HepG2 (cell line): Measurements from ENCODE around the gene RAB20. TPM values are rescaled to one million over a fixed set of nuclear protein-coding genes. Genes with fewer than 3 reads are reported as not detected.

Experiments
- GATAD1 ChIP-seq: IDR thresholded peaks from 2 replicates; pipeline ENCODE4 v1.6.1; 2016; ENCODE audit warnings: missing genetic modification reagents, missing compliant biosample characterization
- JUND ChIP-seq: sonication (generic); formaldehyde crosslinking; IDR thresholded peaks from 2 replicates; pipeline ENCODE4 v1.8.0; 2022; ENCODE audit warnings: mild to moderate bottlenecking, missing genetic modification reagents
- MAF1 ChIP-seq: sonication (generic); formaldehyde crosslinking; IDR thresholded peaks from 2 replicates; pipeline ENCODE4 v1.5.0; 2020; ENCODE audit warnings: missing genetic modification reagents, borderline replicate concordance
- NR1H2 ChIP-seq: sonication (generic); formaldehyde crosslinking; IDR thresholded peaks from 2 replicates; pipeline ENCODE4 v1.8.1; 2022; ENCODE audit warnings: low read depth, missing genetic modification reagents, borderline replicate concordance
- RBM39 ChIP-seq: fragments of 200-400 bp; formaldehyde crosslinking; IDR thresholded peaks from one replicate; pipeline ENCODE4 v1.6.1; 2018; ENCODE audit warnings: antibody characterized with exemption, mild to moderate bottlenecking, low read depth, low read length; ENCODE audit not compliant: poor library complexity, severe bottlenecking
- SMAD9 ChIP-seq: sonication (generic); formaldehyde crosslinking; IDR thresholded peaks from 2 replicates; pipeline ENCODE4 v1.5.1; 2020; ENCODE audit warnings: mild to moderate bottlenecking, missing genetic modification reagents
- SPEN ChIP-seq: sonication (generic); formaldehyde crosslinking; IDR thresholded peaks from 2 replicates; pipeline ENCODE4 v1.5.1; 2020; ENCODE audit warnings: low read depth, mild to moderate bottlenecking, missing genetic modification reagents
- WIZ ChIP-seq: sonication (generic); formaldehyde crosslinking; IDR thresholded peaks from 2 replicates; pipeline ENCODE4 v1.5.1; 2020; ENCODE audit warnings: mild to moderate bottlenecking, missing genetic modification reagents
- ZNF20 ChIP-seq: sonication (generic); formaldehyde crosslinking; IDR thresholded peaks from 2 replicates; pipeline ENCODE4 v1.4.0; 2020; ENCODE audit warnings: mild to moderate bottlenecking, moderate library complexity, missing genetic modification reagents
- ZNF33B ChIP-seq: sonication (generic); formaldehyde crosslinking; IDR thresholded peaks from 2 replicates; pipeline ENCODE4 v1.5.1; 2020; ENCODE audit warnings: mild to moderate bottlenecking, missing genetic modification reagents
- ZNF713 ChIP-seq: sonication (generic); formaldehyde crosslinking; IDR thresholded peaks from 2 replicates; pipeline ENCODE4 v1.4.0; 2020; ENCODE audit warnings: mild to moderate bottlenecking, missing genetic modification reagents
- ZNF782 ChIP-seq: sonication (generic); formaldehyde crosslinking; IDR thresholded peaks from 2 replicates; pipeline ENCODE4 v1.4.0; 2020; ENCODE audit warnings: missing genetic modification reagents, mild to moderate bottlenecking, borderline replicate concordance
- ZSCAN12 ChIP-seq: sonication (generic); formaldehyde crosslinking; IDR thresholded peaks from 2 replicates; pipeline ENCODE4 v1.9.0; 2021; ENCODE audit warnings: mild to moderate bottlenecking, missing genetic modification reagents
- polyA plus RNA-seq, 8 experiments: library from polyadenylated mRNA; depleted of rRNA in 3 of 8; stranded (reverse) in 7 of 8; unstranded in 1 of 8; fragments of >200 nt; fragmentation: Illumina TruSeq in 4 of 8; extraction: Trizol in 4 of 8; gene quantifications; 2 replicates each; pipeline versions ENCODE4 v1.2.1 to v1.2.3, GENCODE V29; 2011 to 2016; ENCODE audit warnings: low read depth in 4 of 8, missing spikeins in 1 of 8, mixed read lengths in 1 of 8; ENCODE audit not compliant: insufficient read depth in 1 of 8
- total RNA-seq, 5 experiments: library from RNA; depleted of rRNA; stranded (reverse); fragments of >200 nt; fragmentation: Illumina TruSeq; extraction: Trizol; gene quantifications; 2 replicates each; pipeline ENCODE4 v1.2.3, GENCODE V29; 2016; ENCODE audit warnings: low read depth in 1 of 5
- TF ChIP-seq, protein P1 (sequence below): sonication (generic); formaldehyde crosslinking; IDR thresholded peaks from 2 replicates; pipeline ENCODE4 v1.4.0; 2020; ENCODE audit warnings: missing genetic modification reagents; ENCODE audit errors: not compliant biosample characterization
- TF ChIP-seq, protein P2 (sequence below): IDR thresholded peaks from 2 replicates; pipeline ENCODE4 v1.6.1; 2012; ENCODE audit warnings: inconsistent platforms
- TF ChIP-seq, protein P3 (sequence below): sonication (generic); formaldehyde crosslinking; IDR thresholded peaks from 2 replicates; pipeline ENCODE4 v1.5.0; 2020; ENCODE audit warnings: missing genetic modification reagents
- TF ChIP-seq, protein P4 (sequence below): sonication (generic); formaldehyde crosslinking; IDR thresholded peaks from 2 replicates; pipeline ENCODE4 v1.4.0; 2020; ENCODE audit warnings: low read depth, mild to moderate bottlenecking, missing genetic modification reagents
- TF ChIP-seq, protein P5 (sequence below), 2 experiments: sonication (generic) in 1 of 2; formaldehyde crosslinking in 1 of 2; IDR thresholded peaks; 2 replicates each; pipeline versions ENCODE4 v1.6.1 to v1.9.0; 2014 to 2022; ENCODE audit warnings: antibody characterized with exemption in 1 of 2, borderline replicate concordance in 1 of 2, inconsistent platforms in 1 of 2, low read depth in 1 of 2, missing genetic modification reagents in 1 of 2

RAB20 gene
- total and polyA plus RNA-seq, 2 of the 13 experiments (the other 11 are each of a cell fraction or from before 2014, with no cell fraction given): 15.6 to 30.5 TPM

DNA sequence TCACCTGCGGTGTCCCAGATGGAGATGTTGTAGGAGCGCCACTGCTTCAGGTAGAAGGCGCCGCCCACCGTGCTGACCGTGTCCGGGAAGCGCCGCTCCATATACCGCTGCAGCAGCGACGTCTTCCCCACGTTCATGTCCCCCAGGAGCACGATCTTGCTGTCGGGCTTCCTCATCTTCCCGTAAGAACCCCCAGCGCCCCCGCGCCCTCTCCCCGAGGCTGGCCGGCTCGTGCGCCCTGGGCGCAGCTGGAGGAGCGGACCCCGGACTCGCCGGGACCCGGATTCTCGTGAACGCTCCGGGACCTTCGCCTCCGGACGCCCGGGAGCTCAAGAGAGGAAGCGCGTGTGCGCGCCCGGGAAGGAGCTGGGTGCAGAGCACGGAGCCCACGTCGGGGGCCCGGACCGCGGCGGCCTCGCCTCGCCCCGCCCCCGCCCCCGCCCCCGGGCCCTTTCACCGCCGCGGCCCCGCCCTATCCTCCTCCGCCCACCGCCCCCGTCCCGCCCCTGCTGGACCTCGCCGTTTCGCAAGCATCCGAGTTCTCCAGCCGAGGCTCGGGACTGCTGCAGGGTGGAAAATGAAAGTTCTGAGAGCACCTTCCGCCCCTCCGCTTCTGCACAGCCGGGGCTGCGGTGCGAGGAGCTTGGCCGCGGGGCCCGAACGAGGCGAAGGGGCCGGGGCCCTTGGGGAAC, at the start of gene RAB20 (continued):
- TF ChIP-seq, protein P1, sequence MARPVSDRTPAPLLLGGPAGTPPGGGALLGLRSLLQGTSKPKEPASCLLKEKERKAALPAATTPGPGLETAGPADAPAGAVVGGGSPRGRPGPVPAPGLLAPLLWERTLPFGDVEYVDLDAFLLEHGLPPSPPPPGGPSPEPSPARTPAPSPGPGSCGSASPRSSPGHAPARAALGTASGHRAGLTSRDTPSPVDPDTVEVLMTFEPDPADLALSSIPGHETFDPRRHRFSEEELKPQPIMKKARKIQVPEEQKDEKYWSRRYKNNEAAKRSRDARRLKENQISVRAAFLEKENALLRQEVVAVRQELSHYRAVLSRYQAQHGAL: peak; percentile 84
- TF ChIP-seq GATAD1 (peak; percentile 14; the same call in 1 of the 2 replicates), ZNF713 (CRISPR knock-in tag) (no peak), ZNF33B (CRISPR knock-in tag) (no peak), ZSCAN12 (0 out of 2 replicates have a peak, but pooled peaks have one; percentile 77), MAF1 (CRISPR knock-in tag) (no peak), JUND (CRISPR knock-in tag) (no peak), WIZ (0 out of 2 replicates have a peak, but pooled peaks have one; percentile 2), ZNF20 (CRISPR knock-in tag) (no peak), ZNF782 (no peak), RBM39 (peak; percentile 86), SPEN (no peak), SMAD9 (CRISPR knock-in tag) (no peak), NR1H2 (CRISPR knock-in tag) (no peak)
- TF ChIP-seq, protein P2, sequence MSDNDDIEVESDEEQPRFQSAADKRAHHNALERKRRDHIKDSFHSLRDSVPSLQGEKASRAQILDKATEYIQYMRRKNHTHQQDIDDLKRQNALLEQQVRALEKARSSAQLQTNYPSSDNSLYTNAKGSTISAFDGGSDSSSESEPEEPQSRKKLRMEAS: peak; percentile 68
- TF ChIP-seq, protein P3, sequence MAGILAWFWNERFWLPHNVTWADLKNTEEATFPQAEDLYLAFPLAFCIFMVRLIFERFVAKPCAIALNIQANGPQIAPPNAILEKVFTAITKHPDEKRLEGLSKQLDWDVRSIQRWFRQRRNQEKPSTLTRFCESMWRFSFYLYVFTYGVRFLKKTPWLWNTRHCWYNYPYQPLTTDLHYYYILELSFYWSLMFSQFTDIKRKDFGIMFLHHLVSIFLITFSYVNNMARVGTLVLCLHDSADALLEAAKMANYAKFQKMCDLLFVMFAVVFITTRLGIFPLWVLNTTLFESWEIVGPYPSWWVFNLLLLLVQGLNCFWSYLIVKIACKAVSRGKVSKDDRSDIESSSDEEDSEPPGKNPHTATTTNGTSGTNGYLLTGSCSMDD (CRISPR knock-in tag): no peak
- TF ChIP-seq, protein P4, sequence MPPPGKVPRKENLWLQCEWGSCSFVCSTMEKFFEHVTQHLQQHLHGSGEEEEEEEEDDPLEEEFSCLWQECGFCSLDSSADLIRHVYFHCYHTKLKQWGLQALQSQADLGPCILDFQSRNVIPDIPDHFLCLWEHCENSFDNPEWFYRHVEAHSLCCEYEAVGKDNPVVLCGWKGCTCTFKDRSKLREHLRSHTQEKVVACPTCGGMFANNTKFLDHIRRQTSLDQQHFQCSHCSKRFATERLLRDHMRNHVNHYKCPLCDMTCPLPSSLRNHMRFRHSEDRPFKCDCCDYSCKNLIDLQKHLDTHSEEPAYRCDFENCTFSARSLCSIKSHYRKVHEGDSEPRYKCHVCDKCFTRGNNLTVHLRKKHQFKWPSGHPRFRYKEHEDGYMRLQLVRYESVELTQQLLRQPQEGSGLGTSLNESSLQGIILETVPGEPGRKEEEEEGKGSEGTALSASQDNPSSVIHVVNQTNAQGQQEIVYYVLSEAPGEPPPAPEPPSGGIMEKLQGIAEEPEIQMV (CRISPR knock-in tag): peak; percentile 17; the same call in 1 of the 2 replicates
- TF ChIP-seq, protein P5, sequence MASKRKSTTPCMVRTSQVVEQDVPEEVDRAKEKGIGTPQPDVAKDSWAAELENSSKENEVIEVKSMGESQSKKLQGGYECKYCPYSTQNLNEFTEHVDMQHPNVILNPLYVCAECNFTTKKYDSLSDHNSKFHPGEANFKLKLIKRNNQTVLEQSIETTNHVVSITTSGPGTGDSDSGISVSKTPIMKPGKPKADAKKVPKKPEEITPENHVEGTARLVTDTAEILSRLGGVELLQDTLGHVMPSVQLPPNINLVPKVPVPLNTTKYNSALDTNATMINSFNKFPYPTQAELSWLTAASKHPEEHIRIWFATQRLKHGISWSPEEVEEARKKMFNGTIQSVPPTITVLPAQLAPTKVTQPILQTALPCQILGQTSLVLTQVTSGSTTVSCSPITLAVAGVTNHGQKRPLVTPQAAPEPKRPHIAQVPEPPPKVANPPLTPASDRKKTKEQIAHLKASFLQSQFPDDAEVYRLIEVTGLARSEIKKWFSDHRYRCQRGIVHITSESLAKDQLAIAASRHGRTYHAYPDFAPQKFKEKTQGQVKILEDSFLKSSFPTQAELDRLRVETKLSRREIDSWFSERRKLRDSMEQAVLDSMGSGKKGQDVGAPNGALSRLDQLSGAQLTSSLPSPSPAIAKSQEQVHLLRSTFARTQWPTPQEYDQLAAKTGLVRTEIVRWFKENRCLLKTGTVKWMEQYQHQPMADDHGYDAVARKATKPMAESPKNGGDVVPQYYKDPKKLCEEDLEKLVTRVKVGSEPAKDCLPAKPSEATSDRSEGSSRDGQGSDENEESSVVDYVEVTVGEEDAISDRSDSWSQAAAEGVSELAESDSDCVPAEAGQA (IDR thresholded peaks at IDR 0.05; ENCODE audit: low read depth): 0 out of 2 replicates have a peak, but pooled peaks have one; percentile 4
- TF ChIP-seq, protein P5 (CRISPR knock-in tag; IDR thresholded peaks at IDR 0.05; ENCODE audit: borderline replicate concordance): no peak
